HG02884 (cell line): Measurements from ENCODE around the gene OR1E2.
"Not testable (repeated sequence)": the region's sequence is repeated elsewhere in the genome, so short reads cannot be mapped to it uniquely, and the experiment has no call there.

Source experiments
- ATAC-seq: cut with Tn5 transposase; IDR thresholded peaks from one replicate; pipeline ENCODE4 v1.9.1; 2021; ENCODE audit warnings: mild to moderate bottlenecking, moderate library complexity; ENCODE audit not compliant: unreplicated experiment

Gene OR1E2

GRCh38 chr17:3398310-3398709 is 35.3 kb downstream of the OR1E2 start, which contains the start of gene OR1E1:
Gene OR1E1, minus strand, starts transcription at chr17:3398410. Its CDS starts 0 bp downstream, at chr17:3398410.
- ATAC-seq, result no peak

GRCh38 chr17:3397801-3398200 is 35.8 kb downstream of the OR1E2 start:
- not testable (repeated sequence) for ATAC-seq

GRCh38 chr17:3389791-3390190 is 43.9 kb downstream of the OR1E2 start:
- ATAC-seq, result no peak

GRCh38 chr17:3385869-3386816 is 47.5 kb downstream of the OR1E2 start, which contains the start of gene OR3A2:
Gene OR3A2, minus strand, starts transcription at chr17:3386308.
- no peak for ATAC-seq
